ENCODE measurements around the gene CACNG1.

The CACNG1 gene

GRCh38 chr17:67017910-67018309 lies 26.4 kb upstream of the CACNG1 start:
- ChIA-PET CTCF (no interaction called here), POLR2A (no interaction called here)
- no peak overlapping the region for H3K4me3 ChIP-seq (ENCODE audit: low read depth, low read length)
- no peak for TF ChIP-seq CTCF (IDR thresholded peaks at IDR 0.05; ENCODE audit: insufficient read depth, low read length, missing control alignments)
- DNase-seq (ENCODE audit: low read depth, low spot score), result no peak

- CTCF ChIA-PET, result no interaction called here
Observed at GRCh38 chr17:67018471-67019434, 25.6 kb upstream of the CACNG1 start.

GRCh38 chr17:67019809-67020208 lies 24.5 kb upstream of the CACNG1 start:
- no peak for DNase-seq (ENCODE audit: low read depth, low spot score)
- POLR2A ChIA-PET, result no interaction called here
- CTCF ChIA-PET, result no interaction called here
- H3K4me3 ChIP-seq (ENCODE audit: low read depth, low read length), result no peak overlapping the region
- no peak for TF ChIP-seq CTCF (IDR thresholded peaks at IDR 0.05; ENCODE audit: insufficient read depth, low read length, missing control alignments)

More at GRCh38 chr17:67018471-67019434, 25.6 kb upstream of the CACNG1 start:
- H3K4me3 ChIP-seq (ENCODE audit: low read depth, low read length), result no peak overlapping the region
- POLR2A ChIA-PET, result no interaction called here
- DNase-seq (ENCODE audit: low read depth, low spot score), result no peak
- TF ChIP-seq CTCF (IDR thresholded peaks at IDR 0.05; ENCODE audit: insufficient read depth, low read length, missing control alignments), result no peak

- ChIA-PET CTCF (no interaction called here), POLR2A (no interaction called here)
- no peak overlapping the region for H3K4me3 ChIP-seq (ENCODE audit: low read depth, low read length)
- no peak for TF ChIP-seq CTCF (IDR thresholded peaks at IDR 0.05; ENCODE audit: insufficient read depth, low read length, missing control alignments)
- DNase-seq (ENCODE audit: low read depth, low spot score), result no peak
Observed at GRCh38 chr17:67020293-67020766, 24.0 kb upstream of the CACNG1 start.

GRCh38 chr17:67021196-67021595 lies 23.2 kb upstream of the CACNG1 start:
- TF ChIP-seq CTCF (IDR thresholded peaks at IDR 0.05; ENCODE audit: insufficient read depth, low read length, missing control alignments), result no peak
- no peak for DNase-seq (ENCODE audit: low read depth, low spot score)
- ChIA-PET CTCF (no interaction called here), POLR2A (no interaction called here)
- H3K4me3 ChIP-seq (ENCODE audit: low read depth, low read length), result no peak overlapping the region

- POLR2A ChIA-PET, result no interaction called here
- H3K4me3 ChIP-seq (ENCODE audit: low read depth, low read length), result no peak overlapping the region
- TF ChIP-seq CTCF (IDR thresholded peaks at IDR 0.05; ENCODE audit: insufficient read depth, low read length, missing control alignments), result no peak
- no peak for DNase-seq (ENCODE audit: low read depth, low spot score)
- CTCF ChIA-PET, result no interaction called here
Observed at GRCh38 chr17:67021743-67022450, 22.5 kb upstream of the CACNG1 start.

All from AG04449 (cell line).